GM18517 (cell line): ENCODE results near the gene AIF1L.
"Not testable (repeated sequence)": the region's sequence is repeated elsewhere in the genome, so short reads cannot be mapped to it uniquely, and the experiment has no call there.

Experiments used
- ATAC-seq: cut with Tn5 transposase; IDR thresholded peaks from one replicate; pipeline ENCODE4 v1.9.1; 2021; ENCODE audit warnings: mild to moderate bottlenecking, moderate library complexity; ENCODE audit not compliant: unreplicated experiment

Gene AIF1L

DNA sequence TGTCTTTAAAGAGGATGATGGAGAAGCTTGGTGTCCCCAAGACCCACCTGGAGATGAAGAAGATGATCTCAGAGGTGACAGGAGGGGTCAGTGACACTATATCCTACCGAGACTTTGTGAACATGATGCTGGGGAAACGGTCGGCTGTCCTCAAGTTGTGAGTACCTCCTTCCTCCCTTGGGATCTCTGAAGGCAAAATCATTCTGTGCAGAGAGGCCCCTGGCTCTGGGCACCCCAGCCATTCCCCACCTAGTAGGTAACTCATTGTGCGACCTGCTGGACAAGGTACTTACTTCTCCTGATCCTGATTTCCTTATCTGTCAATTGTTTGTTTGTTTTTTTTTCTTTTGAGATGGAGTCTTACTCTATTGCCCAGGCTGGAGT is 21.4 kb downstream of the AIF1L start:
- no peak for ATAC-seq

DNA sequence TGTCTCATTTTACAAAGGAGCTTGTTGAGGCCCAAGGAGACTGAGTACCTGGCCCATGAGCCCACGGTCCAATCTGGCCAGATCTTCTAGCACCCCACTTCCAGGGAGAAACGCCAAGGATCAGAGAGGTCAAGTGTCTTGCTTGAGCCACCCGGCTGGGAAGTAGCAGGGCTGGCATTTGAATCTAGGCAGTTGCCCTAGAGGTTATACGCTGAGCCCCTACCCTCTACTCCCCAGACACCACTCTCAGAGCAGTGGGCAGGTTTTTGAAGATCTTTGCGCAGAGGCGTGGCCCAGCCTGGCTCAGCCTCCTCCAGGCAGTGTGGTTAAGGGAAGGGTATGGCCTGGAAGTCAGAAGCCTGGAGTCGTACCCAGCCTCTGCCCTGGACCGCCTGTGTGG is 23.3 kb downstream of the AIF1L start:
- ATAC-seq: no peak

DNA sequence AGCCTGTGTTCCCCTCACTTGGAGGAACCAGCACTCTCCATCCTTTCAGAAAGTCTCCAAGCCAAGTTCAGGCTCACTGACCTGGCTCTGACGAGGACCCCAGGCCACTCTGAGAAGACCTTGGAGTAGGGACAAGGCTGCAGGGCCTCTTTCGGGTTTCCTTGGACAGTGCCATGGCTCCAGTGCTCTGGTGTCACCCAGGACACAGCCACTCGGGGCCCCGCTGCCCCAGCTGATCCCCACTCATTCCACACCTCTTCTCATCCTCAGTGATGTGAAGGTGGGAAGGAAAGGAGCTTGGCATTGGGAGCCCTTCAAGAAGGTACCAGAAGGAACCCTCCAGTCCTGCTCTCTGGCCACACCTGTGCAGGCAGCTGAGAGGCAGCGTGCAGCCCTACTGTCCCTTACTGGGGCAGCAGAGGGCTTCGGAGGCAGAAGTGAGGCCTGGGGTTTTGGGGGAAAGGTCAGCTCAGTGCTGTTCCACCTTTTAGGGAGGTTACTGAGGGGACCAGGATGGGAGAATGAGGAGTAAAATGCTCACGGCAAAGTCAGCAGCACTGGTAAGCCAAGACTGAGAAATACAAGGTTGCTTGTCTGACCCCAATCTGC is 24.4 kb downstream of the AIF1L start:
- no peak for ATAC-seq

DNA sequence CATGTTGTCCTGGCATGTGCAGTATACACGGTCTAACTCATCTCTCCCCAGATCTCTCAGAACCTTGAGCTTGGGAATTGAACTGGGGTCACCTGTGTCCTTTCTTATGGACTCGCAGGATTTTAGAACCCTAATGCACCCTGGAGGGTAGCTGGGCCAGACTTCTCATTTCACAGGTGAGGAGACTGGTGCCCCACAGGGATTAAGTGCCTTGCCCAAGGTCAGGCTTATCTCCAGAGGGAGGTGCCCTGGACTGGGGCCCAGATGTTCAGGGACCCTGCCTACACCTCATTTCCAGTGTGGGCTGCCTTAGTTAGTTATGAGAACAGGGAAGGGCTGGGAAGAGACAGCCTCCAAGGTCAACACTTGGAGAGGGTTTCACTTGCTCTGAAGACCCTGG is 25.0 kb downstream of the AIF1L start:
- no peak for ATAC-seq

DNA sequence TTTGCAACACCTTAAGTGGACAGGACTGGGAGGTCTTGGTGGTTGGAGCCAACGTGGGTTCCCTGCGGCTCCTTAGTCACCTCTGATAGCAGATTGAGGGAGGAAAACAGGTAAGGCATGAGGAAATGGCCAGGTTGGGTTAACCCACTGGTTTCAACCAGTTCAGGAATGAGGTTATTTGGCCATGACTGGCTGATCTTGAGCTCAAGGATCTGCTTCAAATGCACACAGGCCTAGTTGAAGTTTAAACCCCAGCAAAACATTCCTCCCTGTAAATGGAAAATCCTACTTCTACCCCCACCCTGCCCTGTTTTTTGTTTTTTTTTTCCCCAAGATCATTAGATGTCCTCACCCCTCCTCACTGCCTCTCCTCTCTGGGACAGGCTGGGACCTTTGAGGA is 25.8 kb downstream of the AIF1L start:
- no peak for ATAC-seq

DNA sequence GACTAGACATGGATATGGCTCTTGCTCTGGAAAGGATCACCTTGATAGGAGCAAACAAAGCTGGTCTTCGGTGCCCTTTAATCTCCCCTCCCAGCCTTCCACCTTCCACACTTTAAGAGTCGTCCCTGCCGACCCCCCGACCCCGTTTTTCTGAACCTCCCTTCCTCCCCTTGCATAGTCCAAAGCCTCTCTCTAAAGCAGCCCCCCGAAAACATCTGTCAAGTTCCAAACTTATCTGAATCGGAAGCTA is 28.6 kb downstream of the AIF1L start:
- ATAC-seq: no peak

DNA sequence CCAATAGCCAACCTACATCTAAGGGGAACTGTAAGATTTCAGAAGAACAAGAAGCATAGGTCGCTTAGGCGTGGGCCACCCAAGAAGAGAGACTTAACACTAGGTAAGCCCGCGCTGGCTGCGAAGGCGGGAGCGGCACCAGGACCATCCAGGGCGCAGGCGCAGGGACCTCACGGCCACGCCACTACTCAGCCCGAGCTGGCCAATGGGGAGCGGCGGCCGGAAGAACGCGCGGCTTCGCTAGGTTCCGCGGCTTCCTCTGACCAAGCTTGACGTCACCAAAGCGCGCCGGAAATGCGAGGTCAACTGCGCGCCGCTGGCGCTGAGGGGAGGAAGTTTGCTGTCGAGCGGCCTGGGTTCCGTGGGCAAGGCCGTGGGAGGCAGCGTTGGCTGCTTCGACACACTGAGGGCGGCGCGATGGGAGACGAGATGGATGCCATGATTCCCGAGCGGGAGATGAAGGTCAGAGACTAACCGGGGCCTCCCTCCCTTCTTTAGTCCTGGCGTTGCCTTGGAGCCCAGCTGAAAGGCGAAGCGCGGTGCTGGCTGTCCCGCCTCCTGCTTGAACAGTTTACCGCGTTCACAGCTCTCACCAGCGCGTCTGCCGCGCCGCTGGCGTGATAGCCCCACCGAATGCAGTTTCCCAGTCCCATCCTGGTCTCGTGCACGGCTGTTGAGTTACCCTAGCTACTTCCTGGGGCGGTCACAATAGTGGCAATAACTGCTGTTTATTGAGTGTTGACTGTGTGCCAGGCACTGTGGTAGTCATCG is 29.1 kb downstream of the AIF1L start, which contains the start of gene NUP214:
Gene NUP214, plus strand, starts transcription at position 299 of the 771 bp plus-strand sequence. Its CDS starts 119 bp downstream, at position 418.
- peak; percentile 91 for ATAC-seq

DNA sequence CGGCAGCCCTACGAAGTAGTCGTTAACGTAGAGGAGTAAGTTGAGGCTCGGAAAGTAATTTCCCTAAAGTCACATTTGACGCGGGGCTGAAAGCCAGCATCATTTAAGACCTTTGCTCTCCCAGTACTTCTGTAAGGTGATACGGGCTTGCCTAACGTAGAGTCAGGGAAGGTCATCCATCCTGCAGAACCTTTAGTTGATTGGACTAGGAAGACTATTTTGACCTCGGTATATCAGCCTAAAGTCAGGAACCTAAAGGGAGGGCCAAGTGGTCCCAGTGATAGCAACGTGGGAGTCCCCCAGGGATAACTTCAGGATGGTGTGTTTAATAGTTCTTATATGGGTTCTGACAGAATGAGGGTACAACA is 29.7 kb downstream of the AIF1L start:
- no peak for ATAC-seq

DNA sequence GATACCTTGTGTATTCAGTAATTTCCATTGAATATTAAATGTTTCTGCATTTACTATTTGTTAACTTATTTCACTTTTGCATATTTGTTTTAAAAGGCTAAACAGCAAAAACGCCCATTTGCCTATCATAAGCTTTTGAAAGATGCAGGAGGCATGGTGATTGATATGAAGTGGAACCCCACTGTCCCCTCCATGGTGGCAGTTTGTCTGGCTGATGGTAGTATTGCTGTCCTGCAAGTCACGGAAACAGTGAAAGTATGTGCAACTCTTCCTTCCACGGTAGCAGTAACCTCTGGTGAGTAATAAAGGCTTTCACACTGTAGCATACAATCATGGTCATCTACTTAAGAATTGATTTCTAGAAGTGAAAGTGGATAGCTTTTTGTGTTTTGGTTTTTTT is 32.9 kb downstream of the AIF1L start:
- no peak for ATAC-seq

DNA sequence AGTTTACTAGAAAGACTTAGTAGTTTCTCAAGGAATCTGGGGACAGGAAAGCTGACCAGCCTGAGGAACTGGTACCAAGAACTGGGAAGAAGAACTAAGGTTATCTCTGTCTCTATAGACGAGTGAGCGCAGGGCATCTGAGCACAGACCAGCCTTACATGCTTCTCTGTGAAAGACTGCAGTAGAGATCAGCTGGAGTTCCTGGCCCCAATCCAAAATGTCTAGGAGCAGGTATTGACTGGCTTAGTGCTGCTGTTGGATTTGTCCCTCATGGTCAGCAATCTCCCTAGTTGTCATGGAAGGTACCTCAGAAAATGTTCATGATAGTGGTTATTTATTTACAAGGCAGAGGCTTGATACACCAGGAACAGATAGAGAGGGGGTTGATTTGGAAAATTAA is 42.3 kb downstream of the AIF1L start:
- ATAC-seq: no peak

DNA sequence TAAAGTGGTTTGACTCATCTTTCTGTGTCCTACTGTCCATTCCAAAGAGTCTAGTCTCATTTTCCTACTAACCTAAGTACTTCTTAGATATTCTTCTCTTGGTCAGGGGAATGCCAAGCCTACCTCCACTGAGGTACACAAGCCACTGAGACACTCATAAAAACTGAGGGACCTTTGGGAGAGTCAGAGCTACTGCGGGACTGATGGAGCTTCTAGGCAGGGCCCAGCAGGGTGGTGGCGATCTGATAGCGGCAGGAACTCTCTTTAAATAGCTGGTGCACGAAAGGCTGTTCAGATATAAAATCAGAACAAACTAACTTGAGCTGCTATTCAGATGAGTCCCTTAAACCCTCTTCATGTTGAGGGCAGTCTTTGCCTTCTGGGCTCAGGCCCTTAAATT is 43.8 kb downstream of the AIF1L start:
- no peak for ATAC-seq

DNA sequence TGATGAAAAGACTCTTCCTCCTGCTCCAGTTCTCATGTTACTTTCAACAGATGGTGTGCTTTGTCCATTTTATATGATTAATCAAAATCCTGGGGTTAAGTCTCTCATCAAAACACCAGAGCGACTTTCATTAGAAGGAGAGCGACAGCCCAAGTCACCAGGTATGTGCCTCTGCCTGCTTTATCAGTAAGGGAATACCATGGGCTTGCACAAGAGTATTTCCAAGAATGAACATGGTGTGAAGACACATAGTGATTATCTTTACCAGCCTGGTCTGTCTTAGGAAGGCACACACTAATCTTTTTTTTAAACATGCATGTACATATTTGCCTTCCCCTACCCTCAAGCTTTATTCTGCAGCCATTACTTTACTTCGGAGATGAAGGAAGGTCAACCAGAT is 44.2 kb downstream of the AIF1L start:
- no peak for ATAC-seq

DNA sequence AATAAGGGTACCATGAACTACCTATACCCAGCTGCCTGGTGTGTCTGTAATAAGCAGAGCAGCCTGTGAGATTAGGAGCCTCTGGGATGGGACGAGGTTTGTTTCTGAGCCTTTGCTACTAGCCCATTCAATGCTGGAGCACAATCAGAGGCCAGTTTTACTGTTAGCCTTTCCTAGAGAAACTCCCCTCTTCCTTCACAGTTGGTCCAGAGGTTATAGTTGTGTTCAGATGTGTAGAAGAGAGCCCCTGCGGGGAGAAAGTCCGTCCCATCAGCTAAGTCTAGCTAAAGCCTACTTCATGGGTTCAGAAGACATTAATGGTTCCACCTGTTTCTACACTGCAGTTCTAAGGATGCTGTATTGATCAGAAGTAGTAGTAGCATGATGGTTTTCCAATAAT is 45.8 kb downstream of the AIF1L start:
- ATAC-seq: no peak

DNA sequence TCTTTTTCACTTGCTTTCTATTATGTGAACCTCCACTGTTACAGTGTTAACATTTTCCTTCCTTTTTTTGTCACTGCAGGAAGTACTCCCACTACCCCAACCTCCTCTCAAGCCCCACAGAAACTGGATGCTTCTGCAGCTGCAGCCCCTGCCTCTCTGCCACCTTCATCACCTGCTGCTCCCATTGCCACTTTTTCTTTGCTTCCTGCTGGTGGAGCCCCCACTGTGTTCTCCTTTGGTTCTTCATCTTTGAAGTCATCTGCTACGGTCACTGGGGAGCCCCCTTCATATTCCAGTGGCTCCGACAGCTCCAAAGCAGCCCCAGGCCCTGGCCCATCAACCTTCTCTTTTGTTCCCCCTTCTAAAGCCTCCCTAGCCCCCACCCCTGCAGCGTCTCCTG is 47.9 kb downstream of the AIF1L start:
- ATAC-seq: no peak

DNA sequence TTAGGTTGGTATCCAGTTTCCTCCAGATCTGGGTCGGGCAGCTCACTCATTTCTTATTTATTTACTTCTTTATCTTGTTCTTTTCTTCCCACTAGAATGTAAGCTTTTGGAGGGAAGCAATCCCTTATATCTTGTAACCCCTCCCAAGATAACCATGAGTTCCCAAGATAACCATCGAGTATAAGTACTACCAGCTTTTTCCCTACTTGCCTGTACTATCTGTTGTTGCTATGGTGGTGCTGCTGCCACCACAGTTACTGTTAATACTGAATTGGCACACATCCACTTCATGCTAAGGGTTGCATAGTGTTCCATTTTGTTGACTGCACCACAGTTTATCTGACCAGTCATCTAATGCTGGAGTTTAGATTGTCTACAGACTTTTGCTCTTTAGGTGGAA is 48.9 kb downstream of the AIF1L start:
- no peak for ATAC-seq

DNA sequence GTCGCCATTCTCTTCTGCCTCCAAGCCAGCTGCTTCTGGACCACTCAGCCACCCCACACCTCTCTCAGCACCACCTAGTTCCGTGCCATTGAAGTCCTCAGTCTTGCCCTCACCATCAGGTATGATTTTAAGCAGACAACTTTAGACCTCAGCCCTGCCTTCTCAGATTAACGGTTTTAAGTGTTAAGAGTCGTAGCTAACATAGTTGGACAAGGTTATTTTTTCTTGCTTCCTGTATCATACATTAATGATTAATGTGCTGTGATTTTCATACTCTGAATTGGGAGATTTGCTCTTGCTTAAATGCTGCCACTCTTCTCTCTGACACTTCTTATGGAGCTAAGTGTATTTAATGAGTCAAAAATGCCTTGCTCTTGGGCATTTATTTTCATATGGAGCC is 49.9 kb downstream of the AIF1L start:
- no peak for ATAC-seq

DNA sequence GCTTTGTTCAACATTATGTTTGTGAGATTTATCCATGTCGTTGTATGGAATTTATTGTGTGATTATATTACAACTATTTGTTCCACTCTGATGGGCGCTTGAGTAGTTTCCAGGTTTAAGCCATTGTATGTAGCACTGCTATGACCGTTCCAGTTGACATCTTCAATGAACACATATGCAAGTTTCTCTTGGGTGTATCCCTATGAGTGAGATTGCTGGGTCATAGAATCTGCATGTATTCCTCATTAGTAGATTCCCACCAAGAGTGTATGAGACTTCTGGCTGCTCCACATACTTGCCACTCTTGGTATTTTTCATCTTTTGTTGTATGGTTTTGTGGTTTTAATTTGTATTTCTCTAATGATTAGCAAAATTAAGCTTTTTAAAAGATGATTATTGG is 51.9 kb downstream of the AIF1L start:
- ATAC-seq: no peak

DNA sequence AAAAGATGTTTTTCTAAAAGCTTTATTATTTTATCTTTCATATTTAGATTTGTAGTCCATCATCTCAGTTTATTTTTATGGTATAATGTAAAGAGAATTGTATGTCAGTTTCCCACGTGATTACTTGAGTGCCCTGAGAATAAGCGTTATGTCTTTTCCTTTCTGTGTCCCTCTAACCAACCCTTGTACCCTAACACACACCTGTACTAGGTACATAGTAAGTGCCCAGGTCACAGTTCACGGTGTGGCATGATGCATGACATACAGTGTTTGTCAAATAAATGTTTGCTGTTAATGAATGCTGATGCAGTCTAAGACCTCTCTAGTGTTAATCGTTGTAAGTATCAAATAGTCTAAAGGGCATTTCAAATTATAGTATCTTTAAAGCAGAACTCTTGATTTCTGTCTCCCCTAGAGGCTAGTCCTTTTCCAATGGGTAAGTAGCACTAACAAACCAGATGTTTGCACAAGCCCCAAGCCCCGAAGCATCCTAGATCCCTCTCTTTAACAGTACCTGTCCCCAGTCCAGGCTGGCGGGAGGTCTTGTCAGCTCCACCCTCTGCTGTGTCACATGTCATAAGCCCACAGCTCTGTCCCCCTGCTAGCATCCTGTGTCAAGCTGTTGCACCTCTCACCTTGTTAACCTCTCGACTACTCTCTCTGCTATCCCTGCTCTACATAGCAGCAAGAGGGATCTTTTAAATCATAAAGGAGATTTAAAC is 52.8 kb downstream of the AIF1L start:
- no peak for ATAC-seq

DNA sequence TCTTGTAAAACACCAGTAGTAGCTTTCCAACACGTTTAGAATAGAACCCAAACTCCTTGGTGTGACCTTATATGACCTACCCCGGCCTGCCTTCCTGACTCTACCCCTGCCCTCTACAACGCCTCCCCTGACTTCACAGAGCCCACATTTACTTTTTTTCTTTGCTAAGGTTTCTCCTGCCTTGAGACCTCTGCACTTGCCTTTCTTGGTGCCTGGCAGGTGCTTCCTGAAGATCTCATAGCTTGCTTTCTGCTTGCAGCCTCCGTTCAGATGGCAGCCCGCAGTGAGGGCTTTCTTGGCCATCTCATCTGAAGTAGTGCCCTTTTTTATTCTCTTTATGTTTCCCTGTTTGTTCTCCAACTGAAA is 53.3 kb downstream of the AIF1L start:
- no peak for ATAC-seq

DNA sequence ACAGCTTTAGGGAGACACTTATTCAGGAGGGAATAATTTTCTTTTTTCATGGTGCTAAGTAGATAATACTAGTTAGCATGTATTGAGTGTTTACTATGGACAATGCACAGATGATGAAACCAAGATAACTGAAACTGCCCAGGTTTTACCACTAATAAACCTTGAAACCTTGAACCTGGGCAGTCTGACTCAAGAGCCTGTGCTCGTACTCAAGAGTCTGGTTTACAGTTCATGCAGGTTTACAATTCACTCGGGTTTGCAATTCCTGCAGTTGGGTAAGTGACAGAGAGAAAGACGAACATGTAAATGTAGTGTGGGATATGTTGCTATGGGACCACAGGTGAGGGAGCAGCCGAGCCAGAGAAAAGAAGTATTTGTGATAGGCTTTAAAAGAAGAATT is 57.3 kb downstream of the AIF1L start:
- no peak for ATAC-seq

DNA sequence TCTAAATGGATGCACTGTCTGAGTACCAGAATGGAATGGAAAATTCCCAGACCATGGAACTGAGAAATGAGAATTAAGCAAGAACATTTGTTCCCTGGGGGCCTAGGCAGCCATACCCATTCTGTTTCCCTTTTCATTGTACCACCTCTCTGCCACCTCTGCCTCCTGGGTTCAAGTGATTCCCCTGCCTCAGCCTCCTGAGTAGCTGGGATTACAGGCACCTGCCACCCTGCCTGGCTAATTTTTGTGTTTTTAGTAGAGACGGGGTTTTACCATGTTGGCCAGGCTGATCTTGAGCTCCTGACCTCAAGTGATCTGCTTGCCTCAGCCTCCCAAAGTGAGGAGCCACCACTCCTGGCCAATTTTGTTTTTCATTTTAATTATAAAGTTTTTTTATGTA is 62.3 kb downstream of the AIF1L start:
- not testable (repeated sequence) for ATAC-seq

DNA sequence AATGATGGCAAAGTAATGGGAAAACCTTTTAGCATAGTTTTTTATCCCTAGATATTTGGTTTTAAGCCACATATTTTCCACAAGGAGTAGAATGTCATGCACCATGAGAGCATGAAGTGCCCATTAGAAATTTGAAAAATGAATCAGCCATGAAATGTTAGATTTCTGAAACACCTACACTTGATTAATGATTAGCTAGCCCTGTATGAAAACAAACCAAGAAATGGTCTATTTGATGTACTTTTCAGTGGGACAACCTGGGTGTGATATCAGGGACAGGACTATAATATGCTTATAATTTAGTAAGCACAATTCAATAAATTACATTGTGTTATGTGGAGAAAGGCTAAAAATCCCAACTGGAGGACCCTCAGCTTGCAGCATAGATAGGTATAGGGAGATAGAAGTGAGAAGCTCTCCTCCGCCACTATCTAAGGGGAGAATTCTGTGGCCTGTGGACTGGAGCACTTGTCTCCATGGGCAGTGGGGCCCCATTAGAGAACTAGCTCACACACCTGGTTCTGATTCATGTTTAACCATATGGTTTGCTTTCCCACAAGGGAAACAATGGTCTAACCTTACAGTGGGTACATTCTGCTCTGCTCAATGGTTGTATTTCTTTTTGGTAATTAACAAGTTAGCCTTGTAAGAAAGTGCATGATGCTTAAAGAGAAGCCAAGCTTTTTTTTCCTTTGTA is 64.2 kb downstream of the AIF1L start:
- ATAC-seq: no peak
